Muscle of leg (tissue), 11 donors: ENCODE measurements around the gene NOL9. TPM values are rescaled to one million over a fixed set of nuclear protein-coding genes. Genes with fewer than 3 reads are reported as not detected.

Experiments used
- DNase-seq: peaks from one replicate; pipeline ENCODE4 v3.0.0; 2013
- H3K27ac ChIP-seq: one replicate; pipeline ENCODE4 v1.5.1; 2013; ENCODE audit warnings: mild to moderate bottlenecking, low read length, control low read depth
- H3K27me3 ChIP-seq: one replicate; pipeline ENCODE4 v1.6.1; 2013; ENCODE audit warnings: low read length; ENCODE audit not compliant: control insufficient read depth, insufficient read depth
- H3K36me3 ChIP-seq: one replicate; pipeline ENCODE4 v1.6.1; 2013; ENCODE audit warnings: low read length; ENCODE audit not compliant: control insufficient read depth, insufficient read depth
- H3K4me1 ChIP-seq: one replicate; pipeline ENCODE4 v1.6.1; 2013; ENCODE audit warnings: low read length; ENCODE audit not compliant: control insufficient read depth, insufficient read depth
- H3K4me3 ChIP-seq: one replicate; pipeline ENCODE4 v1.5.1; 2013; ENCODE audit warnings: low read length, control low read depth
- H3K9me3 ChIP-seq: replicated peaks from 2 replicates; pipeline ENCODE4 v1.6.1; 2013; ENCODE audit warnings: low read depth, low read length; ENCODE audit not compliant: control insufficient read depth
- WGBS: methylation state at CpG from one replicate; pipeline ENCODE4 v1.1.5; 2013; ENCODE audit warnings: missing lambda C conversion rate; ENCODE audit not compliant: insufficient coverage; 5-methylcytosine and 5-hydroxymethylcytosine counted together
- polyA plus RNA-seq, 8 donors: library from polyadenylated mRNA; unstranded; fragments of 120-200 nt; gene quantifications; one replicate each; pipeline versions ENCODE4 v1.2.1 to v1.2.3, GENCODE V29; 2013; ENCODE audit warnings: inconsistent platforms in 1 of 8, low replicate concordance in 1 of 8; ENCODE audit not compliant: insufficient read length in 8 of 8, insufficient read depth in 1 of 8
- total RNA-seq: library from RNA; stranded (reverse); fragments of 120-200 nt; gene quantifications from one replicate; pipeline ENCODE4 v1.2.4, GENCODE V29; 2013

The NOL9 gene
- total and polyA plus RNA-seq, 9 donors = 10.0 to 19.1 (median 13.9) TPM

DNA sequence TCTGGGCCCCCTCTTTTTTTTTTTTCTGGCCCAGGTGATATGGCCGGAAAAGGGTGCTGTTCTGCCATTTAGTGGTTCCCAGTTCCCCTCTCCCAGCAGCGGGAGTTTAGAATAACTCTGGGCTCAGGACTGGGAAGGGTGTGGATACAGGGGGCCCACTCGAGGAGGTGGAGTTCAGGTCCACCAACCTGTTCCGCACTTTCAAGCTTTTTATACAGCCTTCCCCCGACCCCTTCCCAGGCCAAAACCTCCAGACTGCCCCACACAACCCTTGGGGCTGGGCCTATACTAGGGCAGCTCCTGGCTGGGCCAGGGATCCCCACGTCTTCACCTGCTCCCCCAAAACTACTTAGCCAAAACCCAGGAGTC lies 63.2 kb downstream of the NOL9 start:
- H3K36me3 ChIP-seq = no peaks in the 10 kb centered on the region
- 40% methylated on average over 3 of the region's 6 CpGs for WGBS
- H3K27ac ChIP-seq = no peak overlapping the region
- DNase-seq = no peak
- peak overlapping the region; percentile 36 for H3K4me3 ChIP-seq
- H3K4me1 ChIP-seq = peaks cover 40% of the 10 kb centered on the region
- H3K27me3 ChIP-seq = peaks cover 25% of the 10 kb centered on the region
- H3K9me3 ChIP-seq = no peaks in the 10 kb centered on the region

DNA sequence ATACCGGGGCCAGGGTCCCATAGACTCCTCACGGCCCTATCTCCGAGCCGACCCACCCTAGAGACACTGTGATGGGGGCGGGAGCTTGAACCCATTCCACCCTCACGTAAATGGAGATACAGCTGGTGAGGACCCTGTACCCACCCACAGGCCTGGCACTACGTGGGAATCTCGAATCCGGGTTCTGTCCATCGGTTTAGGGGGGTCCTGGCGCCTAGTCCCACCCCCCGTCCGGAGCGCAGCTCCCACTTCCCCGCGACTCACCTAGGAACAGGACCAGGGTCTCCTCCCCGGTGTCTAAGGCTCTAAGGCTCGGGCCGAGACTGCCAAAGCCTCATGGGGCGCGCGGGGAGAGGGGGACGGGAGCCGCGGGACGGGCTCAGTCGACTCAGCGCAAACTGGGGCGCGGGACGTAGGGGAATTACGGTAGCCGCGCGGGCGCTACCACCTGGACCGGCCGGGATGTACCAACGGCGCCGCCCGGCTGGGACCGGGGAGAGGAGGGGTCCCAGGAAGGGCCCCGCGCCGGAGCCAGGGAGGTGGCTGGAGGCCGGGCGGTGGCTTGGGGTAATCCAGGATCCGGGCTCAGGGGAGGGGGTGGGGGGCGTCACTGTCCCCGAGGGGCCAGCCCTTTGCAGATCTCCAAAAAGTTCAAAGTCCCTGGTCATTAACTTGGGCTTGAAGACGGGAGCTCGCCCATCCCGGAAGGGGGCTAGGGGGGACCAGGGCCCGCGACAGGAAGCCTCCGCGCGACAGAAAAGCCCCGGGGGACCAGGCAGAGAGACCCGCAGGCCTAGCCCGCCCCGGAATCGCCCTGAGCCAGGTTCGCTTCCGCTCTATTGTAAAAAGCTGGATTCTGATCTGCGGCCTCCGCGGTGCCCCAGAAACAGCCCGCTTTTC lies 63.9 kb downstream of the NOL9 start:
- 1% methylated on average over 66 of the region's 70 CpGs for WGBS
- Histone ChIP-seq H3K36me3 (no peaks in the 10 kb centered on the region), H3K27ac (no peak overlapping the region), H3K4me3 (peak overlapping the region; percentile 36), H3K27me3 (peaks cover 30% of the 10 kb centered on the region), H3K9me3 (no peaks in the 10 kb centered on the region), H3K4me1 (peaks cover 39% of the 10 kb centered on the region)
- peak; percentile 56 for DNase-seq

DNA sequence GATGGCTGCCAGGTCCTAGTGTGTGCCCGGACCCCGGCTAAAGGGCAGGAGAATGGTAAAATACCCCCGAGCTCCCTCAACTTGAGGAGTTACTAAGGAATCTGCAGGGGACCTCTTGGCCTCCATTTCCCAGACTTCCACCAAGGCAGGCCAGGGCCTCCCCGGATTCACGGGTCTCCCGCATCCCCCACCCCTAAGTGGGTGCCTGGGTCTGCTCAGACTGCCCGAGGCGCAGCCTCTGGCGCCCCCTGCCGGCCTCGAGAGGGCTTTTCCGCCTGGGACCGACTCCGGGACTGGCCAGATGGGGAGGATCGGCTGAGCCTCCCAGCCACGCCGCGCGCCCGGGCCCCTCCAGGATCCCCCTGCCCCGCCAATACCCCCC lies 64.5 kb downstream of the NOL9 start:
- H3K4me1 ChIP-seq = peaks cover 40% of the 10 kb centered on the region
- WGBS = 12% methylated on average over 21 of the region's 21 CpGs

DNA sequence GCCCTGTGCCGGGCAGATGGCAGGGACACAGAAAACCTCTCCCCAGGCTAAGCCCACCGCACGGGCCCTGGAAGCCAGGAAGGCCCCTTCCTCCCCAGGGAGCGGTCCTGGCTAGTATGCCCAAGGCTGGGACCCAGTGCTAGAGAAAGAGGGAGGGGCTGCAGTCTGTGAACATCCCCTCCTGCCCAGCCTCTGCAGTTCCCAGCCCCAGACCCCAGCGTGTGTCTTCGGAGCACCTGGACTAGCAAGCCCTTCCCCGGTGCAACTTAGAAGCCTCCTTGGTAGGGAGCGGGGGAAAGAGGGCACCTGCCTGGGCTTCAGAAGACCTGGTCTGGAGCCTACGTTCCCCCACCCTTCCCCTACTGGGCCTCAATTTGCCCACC lies 64.9 kb downstream of the NOL9 start:
- H3K9me3 ChIP-seq = no peaks in the 10 kb centered on the region
- WGBS = 80% methylated on average over 2 of the region's 9 CpGs
- H3K27ac ChIP-seq = no peak overlapping the region
- no peak for DNase-seq
- no peaks in the 10 kb centered on the region for H3K36me3 ChIP-seq
- peaks cover 41% of the 10 kb centered on the region for H3K4me1 ChIP-seq
- no peak overlapping the region for H3K4me3 ChIP-seq
- H3K27me3 ChIP-seq = peaks cover 39% of the 10 kb centered on the region

More for the DNA sequence above, 64.5 kb downstream of the NOL9 start:
- Histone ChIP-seq H3K4me3 (peak overlapping the region; percentile 36), H3K36me3 (no peaks in the 10 kb centered on the region), H3K27me3 (peaks cover 35% of the 10 kb centered on the region), H3K9me3 (no peaks in the 10 kb centered on the region), H3K27ac (no peak overlapping the region)
- DNase-seq = peak; percentile 66

DNA sequence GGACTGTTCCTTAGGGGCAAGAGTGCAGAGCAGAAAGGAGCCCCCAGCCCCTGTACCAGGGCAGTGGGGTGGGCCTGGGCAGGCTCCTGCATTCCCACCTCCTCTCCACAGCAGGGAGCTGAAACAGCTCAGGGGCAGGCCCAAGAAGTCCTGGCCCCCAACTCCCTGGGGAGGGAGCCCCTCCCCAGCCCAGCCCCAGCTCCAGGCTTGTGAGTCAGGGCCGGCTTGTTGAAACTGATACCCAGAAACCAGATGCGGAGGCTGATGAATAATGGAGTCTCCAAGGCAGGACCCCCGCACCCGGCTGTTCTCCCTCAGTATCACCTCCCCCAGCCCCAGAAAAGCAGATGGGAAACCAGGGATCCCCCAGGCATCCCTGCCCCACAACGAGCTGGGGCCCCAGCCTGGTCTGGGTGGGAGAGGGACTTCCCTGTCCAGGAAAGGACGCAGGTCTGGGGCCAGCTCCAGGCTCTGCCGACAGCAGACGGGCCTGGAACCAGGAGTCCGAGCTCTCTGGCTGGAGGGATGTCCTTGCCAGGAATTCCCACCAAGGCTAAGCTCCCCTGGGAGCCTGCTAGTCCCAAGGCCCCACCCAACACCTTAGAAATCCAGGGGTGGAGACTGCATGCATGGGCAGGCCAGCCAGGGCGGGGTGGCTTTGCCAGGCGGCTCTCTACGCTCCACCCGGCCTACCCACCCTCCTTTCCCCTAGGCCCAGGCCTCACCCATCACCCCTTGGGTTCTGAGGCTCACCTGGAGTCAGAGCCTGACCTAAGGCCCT lies 65.5 kb downstream of the NOL9 start:
- Histone ChIP-seq H3K27me3 (peaks cover 45% of the 10 kb centered on the region), H3K4me3 (no peak overlapping the region), H3K27ac (no peak overlapping the region), H3K9me3 (no peaks in the 10 kb centered on the region), H3K36me3 (no peaks in the 10 kb centered on the region), H3K4me1 (peaks cover 42% of the 10 kb centered on the region)
- WGBS = 70% methylated on average over 8 of the region's 13 CpGs
- no peak for DNase-seq

DNA sequence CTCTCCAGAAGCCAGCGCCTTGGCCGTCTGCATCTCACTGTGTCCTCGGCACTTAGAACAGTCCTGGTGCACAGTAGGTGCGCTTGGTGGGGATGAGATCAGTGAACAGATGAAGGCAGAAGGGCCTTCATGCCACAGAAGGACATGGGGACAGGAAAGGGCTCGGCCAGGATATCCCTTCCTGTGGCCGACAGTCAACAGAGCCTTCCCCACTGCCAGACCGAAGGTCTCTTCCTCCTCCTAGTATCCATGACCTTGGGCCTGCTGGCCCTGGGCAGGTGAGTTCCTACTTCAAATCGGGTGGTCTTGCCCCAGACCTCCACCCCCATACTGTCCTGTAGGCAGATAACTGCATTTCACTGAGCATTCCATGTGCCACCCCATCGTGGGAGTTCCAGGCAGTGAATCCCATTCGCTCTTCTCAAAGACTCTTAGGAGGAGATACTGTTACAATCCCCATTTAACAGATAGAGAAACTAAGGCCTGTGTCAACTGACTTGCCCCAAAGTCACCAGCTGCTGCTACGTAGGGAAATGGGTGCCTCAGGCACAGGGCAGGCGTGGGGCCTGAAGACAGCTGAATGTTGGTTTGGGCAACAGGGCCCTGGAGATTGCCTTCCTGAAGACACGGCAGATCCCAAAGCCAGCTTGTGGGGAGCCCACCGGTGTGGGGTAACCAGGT lies 66.4 kb downstream of the NOL9 start:
- Histone ChIP-seq H3K27me3 (peaks cover 49% of the 10 kb centered on the region), H3K4me1 (peaks cover 46% of the 10 kb centered on the region), H3K27ac (no peak overlapping the region), H3K4me3 (no peak overlapping the region), H3K9me3 (no peaks in the 10 kb centered on the region), H3K36me3 (no peaks in the 10 kb centered on the region)
- 85% methylated on average over 10 of the region's 14 CpGs for WGBS
- no peak for DNase-seq

DNA sequence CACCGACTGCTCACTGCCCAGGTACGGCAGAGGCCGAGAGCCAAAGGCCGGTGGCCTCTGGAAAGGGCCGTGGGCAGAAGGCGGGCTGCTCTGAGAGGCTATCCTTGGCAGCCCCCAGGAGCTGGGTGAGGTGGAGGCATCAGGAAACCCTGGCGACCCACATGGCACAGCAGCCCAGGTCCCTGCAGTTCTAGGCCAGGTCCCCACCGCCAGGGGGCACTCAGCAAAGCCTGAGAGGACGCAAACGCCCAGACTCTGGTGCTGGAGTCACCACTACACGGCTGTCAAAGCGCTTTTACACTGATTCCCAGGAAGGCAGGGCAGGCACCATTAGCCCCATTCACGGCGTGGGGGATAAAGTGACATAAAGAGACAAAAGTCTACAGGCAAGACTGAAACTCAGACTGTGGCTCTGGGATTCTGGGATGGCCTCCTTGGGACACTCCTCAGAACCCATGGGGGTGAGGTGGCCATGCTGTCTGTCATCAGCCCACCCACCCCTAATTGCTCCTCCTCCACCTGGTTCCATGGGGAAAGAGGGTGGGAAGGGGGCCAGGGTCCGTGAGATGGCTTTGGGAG lies 67.8 kb downstream of the NOL9 start:
- H3K27ac ChIP-seq = no peak overlapping the region
- WGBS = 4% methylated on average over 14 of the region's 15 CpGs
- H3K9me3 ChIP-seq = no peaks in the 10 kb centered on the region
- H3K36me3 ChIP-seq = no peaks in the 10 kb centered on the region
- H3K27me3 ChIP-seq = peaks cover 48% of the 10 kb centered on the region
- H3K4me3 ChIP-seq = no peak overlapping the region
- H3K4me1 ChIP-seq = peaks cover 41% of the 10 kb centered on the region
- peak; percentile 85 for DNase-seq

DNA sequence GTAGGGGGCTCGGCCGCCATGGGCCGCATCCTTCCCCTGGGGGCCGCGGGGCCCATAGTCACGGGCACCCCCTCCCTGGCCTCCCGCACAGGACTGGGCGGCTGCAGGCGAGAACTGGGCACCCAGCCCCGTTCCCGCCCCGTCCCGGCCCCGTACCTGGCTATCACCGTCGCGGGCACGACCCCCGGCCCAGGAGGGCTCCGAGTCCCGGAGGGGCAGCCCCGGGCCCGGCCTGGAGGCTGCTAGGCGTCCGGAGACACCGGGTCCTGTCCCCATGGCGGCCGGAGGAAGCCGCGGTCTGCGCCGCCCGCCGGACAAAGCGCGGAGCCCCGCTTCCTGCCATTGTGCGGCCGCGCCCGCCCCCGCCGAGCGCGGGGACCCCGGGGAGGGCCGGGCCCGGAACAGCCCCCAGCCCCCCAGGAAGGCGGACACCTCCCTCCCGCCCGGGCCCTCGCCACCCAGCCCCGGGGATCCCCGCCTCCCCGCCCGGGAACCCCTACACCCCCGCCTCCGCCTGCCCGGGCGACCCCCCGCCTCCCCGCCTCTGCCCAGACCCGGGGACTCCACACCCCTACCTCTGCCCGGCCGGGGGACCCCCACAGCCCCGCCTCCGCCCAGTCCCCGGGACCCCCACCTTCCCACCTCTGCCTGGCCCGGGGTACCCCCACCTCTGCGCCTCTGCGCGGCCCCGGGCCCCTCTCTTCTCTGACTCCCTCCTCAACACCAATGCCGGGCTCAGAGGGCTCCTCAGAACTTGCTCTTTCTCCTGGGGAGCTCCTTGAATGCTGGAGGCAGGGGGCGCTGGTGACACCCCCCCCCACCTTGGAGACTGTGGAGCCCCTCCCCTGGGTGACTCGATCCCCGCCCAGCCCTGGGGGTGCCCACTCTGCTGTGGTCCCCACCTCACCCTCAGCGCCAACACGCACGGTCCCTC lies 68.9 kb downstream of the NOL9 start:
- peak overlapping the region; percentile 40 for H3K4me3 ChIP-seq
- no peaks in the 10 kb centered on the region for H3K36me3 ChIP-seq
- no peak overlapping the region for H3K27ac ChIP-seq
- H3K27me3 ChIP-seq = peaks cover 37% of the 10 kb centered on the region
- WGBS = 1% methylated on average over 52 of the region's 80 CpGs
- no peaks in the 10 kb centered on the region for H3K9me3 ChIP-seq
- H3K4me1 ChIP-seq = peaks cover 31% of the 10 kb centered on the region
- DNase-seq = no peak

DNA sequence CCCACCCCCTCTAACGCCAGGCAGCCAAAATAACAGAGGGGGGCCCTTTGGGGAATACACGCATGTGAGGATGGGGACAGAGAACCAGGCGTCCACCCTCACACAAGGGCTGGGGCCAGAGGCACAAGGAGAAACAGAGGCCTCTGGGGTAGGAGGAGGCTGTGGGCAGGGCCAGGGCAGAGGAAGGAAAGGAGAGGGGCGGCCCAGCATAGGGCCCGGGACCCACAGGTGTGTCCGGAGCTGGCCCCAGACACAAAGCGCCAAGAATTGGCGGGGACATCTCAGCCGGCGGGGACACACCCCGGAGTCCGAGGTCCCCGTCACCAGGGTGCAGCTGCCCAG lies 69.5 kb downstream of the NOL9 start:
- Histone ChIP-seq H3K36me3 (no peaks in the 10 kb centered on the region), H3K27me3 (peaks cover 32% of the 10 kb centered on the region), H3K27ac (no peak overlapping the region), H3K4me1 (peaks cover 25% of the 10 kb centered on the region), H3K4me3 (peak overlapping the region; percentile 40), H3K9me3 (no peaks in the 10 kb centered on the region)
- WGBS = 10% methylated on average over 9 of the region's 13 CpGs
- no peak for DNase-seq
